Hepatocyte (in vitro differentiated cells): Measurements from ENCODE around the gene SUPT3H. TPM values are rescaled to one million over a fixed set of nuclear protein-coding genes. Genes with fewer than 3 reads are reported as not detected.

ENCODE experiments used
- DNase-seq: peaks from one replicate; pipeline ENCODE4 v3.0.0-alpha.2; 2016; ENCODE audit warnings: low spot score
- H2AFZ ChIP-seq: fragments of 200-600 bp; sonication (generic); 2 replicates; pipeline ENCODE4 v1.6.0; 2016; ENCODE audit warnings: antibody characterized with exemption, mild to moderate bottlenecking
- H3K27ac ChIP-seq: fragments of 200-600 bp; sonication (generic); 2 replicates; pipeline ENCODE4 v1.5.1; 2016; ENCODE audit warnings: mild to moderate bottlenecking
- H3K27me3 ChIP-seq: fragments of 200-600 bp; sonication (generic); 2 replicates; pipeline ENCODE4 v1.6.1; 2016
- H3K36me3 ChIP-seq: fragments of 200-600 bp; sonication (generic); replicated peaks from 2 replicates; pipeline ENCODE4 v1.5.1; 2016; ENCODE audit warnings: low read depth; ENCODE audit not compliant: insufficient read depth
- H3K4me1 ChIP-seq: fragments of 200-600 bp; sonication (generic); 2 replicates; pipeline ENCODE4 v1.5.1; 2016; ENCODE audit warnings: mild to moderate bottlenecking, moderate library complexity; ENCODE audit not compliant: insufficient read depth
- H3K4me2 ChIP-seq: fragments of 200-600 bp; sonication (generic); 2 replicates; pipeline ENCODE4 v1.6.0; 2016
- H3K4me3 ChIP-seq: fragments of 200-600 bp; sonication (generic); 2 replicates; pipeline ENCODE4 v1.5.1; 2016; ENCODE audit warnings: mild to moderate bottlenecking
- H3K79me2 ChIP-seq: fragments of 200-600 bp; sonication (generic); 2 replicates; pipeline ENCODE4 v1.6.0; 2017; ENCODE audit warnings: mild to moderate bottlenecking
- H3K9me2 ChIP-seq: fragments of 200-600 bp; sonication (generic); replicated peaks from 2 replicates; pipeline ENCODE4 v1.6.0; 2017; ENCODE audit warnings: mild to moderate bottlenecking; ENCODE audit not compliant: insufficient read depth
- H3K9me3 ChIP-seq: fragments of 200-600 bp; sonication (generic); 2 replicates; pipeline ENCODE4 v1.5.1; 2016; ENCODE audit warnings: low read depth, mild to moderate bottlenecking
- H4K20me1 ChIP-seq: fragments of 200-600 bp; sonication (generic); 2 replicates; pipeline ENCODE4 v1.6.0; 2016; ENCODE audit warnings: mild to moderate bottlenecking; ENCODE audit not compliant: insufficient read depth, poor library complexity, severe bottlenecking
- CTCF ChIP-seq: fragments of 200-600 bp; sonication (generic); IDR thresholded peaks from 2 replicates; pipeline ENCODE4 v1.5.1; 2016; ENCODE audit warnings: antibody characterized with exemption, mild to moderate bottlenecking; ENCODE audit not compliant: poor library complexity
- EZH2 ChIP-seq: fragments of 200-600 bp; sonication (generic); IDR thresholded peaks from 2 replicates; pipeline ENCODE4 v1.6.1; 2016; ENCODE audit warnings: antibody characterized with exemption, mild to moderate bottlenecking, borderline replicate concordance
- EZH2phosphoT487 ChIP-seq: fragments of 200-600 bp; sonication (generic); IDR thresholded peaks from one replicate; pipeline ENCODE4 v1.6.1; 2018; ENCODE audit warnings: antibody characterized with exemption, mild to moderate bottlenecking, low read depth, moderate library complexity; ENCODE audit not compliant: unreplicated experiment, severe bottlenecking
- WGBS: methylation state at CpG from one replicate; pipeline ENCODE4 v1.1.6; 2016; ENCODE audit warnings: low lambda C conversion rate; ENCODE audit errors: missing lambda C conversion rate; 5-methylcytosine and 5-hydroxymethylcytosine counted together
- polyA plus RNA-seq: library from polyadenylated mRNA; unstranded; fragments of >200 nt; fragmentation: Nextera tagmentation; extraction: Ambion mirVana; gene quantifications from 2 replicates; pipeline ENCODE4 v1.2.1, GENCODE V29; 2016
- total RNA-seq: library from RNA; depleted of rRNA; stranded (reverse); fragments of >200 nt; gene quantifications from 2 replicates; pipeline ENCODE4 v1.2.3, GENCODE V29; 2014

SUPT3H gene
- total and polyA plus RNA-seq, 2 experiments from 2014 or later = 6.8 to 7.7 TPM

GRCh38 chr6:45006893-45007292 is 370.8 kb downstream of the SUPT3H start:
- 88% methylated on average over 3 of the region's 3 CpGs for whole genome bisulfite sequencing
- TF ChIP-seq EZH2 (no peak), CTCF (no peak), EZH2phosphoT487 (no peak)

GRCh38 chr6:45003961-45004360 is 373.8 kb downstream of the SUPT3H start:
- Histone ChIP-seq H2AFZ (no peak overlapping the region), H3K4me1 (no peaks in the 10 kb centered on the region), H3K27ac (no peak overlapping the region), H3K9me3 (no peaks in the 10 kb centered on the region), H3K36me3 (no peaks in the 10 kb centered on the region), H3K27me3 (no peaks in the 10 kb centered on the region), H4K20me1 (no peaks in the 10 kb centered on the region), H3K4me3 (no peak overlapping the region), H3K4me2 (no peak overlapping the region), H3K9me2 (no peaks in the 10 kb centered on the region), H3K79me2 (no peaks in the 10 kb centered on the region)
- no peak for DNase-seq
- TF ChIP-seq EZH2 (no peak), CTCF (no peak)
- 41% methylated on average over 2 of the region's 2 CpGs for WGBS

More at GRCh38 chr6:45006893-45007292, 370.8 kb downstream of the SUPT3H start:
- H3K9me2 ChIP-seq = no peaks in the 10 kb centered on the region
- H3K27ac ChIP-seq = no peak overlapping the region
- H3K36me3 ChIP-seq = no peaks in the 10 kb centered on the region
- DNase-seq = no peak
- H2AFZ ChIP-seq = no peak overlapping the region
- no peaks in the 10 kb centered on the region for H3K27me3 ChIP-seq
- no peaks in the 10 kb centered on the region for H3K4me1 ChIP-seq
- no peak overlapping the region for H3K4me3 ChIP-seq
- no peaks in the 10 kb centered on the region for H3K9me3 ChIP-seq
- no peak overlapping the region for H3K4me2 ChIP-seq
- no peaks in the 10 kb centered on the region for H4K20me1 ChIP-seq
- no peaks in the 10 kb centered on the region for H3K79me2 ChIP-seq

GRCh38 chr6:45003387-45003786 is 374.3 kb downstream of the SUPT3H start:
- Histone ChIP-seq H3K4me3 (no peak overlapping the region), H3K27ac (no peak overlapping the region), H4K20me1 (no peaks in the 10 kb centered on the region), H3K9me2 (no peaks in the 10 kb centered on the region), H3K4me1 (no peaks in the 10 kb centered on the region), H3K27me3 (no peaks in the 10 kb centered on the region), H2AFZ (no peak overlapping the region), H3K9me3 (no peaks in the 10 kb centered on the region), H3K36me3 (no peaks in the 10 kb centered on the region), H3K4me2 (no peak overlapping the region), H3K79me2 (no peaks in the 10 kb centered on the region)
- 82% methylated on average over 4 of the region's 4 CpGs for WGBS
- no peak for DNase-seq
- TF ChIP-seq CTCF (no peak), EZH2phosphoT487 (no peak), EZH2 (no peak)

- Histone ChIP-seq H4K20me1 (no peaks in the 10 kb centered on the region), H3K27me3 (no peaks in the 10 kb centered on the region), H3K4me2 (no peak overlapping the region), H3K4me1 (no peaks in the 10 kb centered on the region), H3K36me3 (no peaks in the 10 kb centered on the region), H3K4me3 (no peak overlapping the region), H3K27ac (no peak overlapping the region), H3K9me2 (no peaks in the 10 kb centered on the region), H2AFZ (no peak overlapping the region), H3K79me2 (no peaks in the 10 kb centered on the region), H3K9me3 (no peaks in the 10 kb centered on the region)
- no peak for TF ChIP-seq EZH2phosphoT487
- no peak for TF ChIP-seq EZH2
- no peak for TF ChIP-seq CTCF
- no peak for DNase-seq
Measured at GRCh38 chr6:45002390-45003105, 375.2 kb downstream of the SUPT3H start.
